HG03064 (cell line): ENCODE data around the gene DIAPH2.

Source experiments
- ATAC-seq: cut with Tn5 transposase; IDR thresholded peaks from one replicate; pipeline ENCODE4 v1.9.1; 2021; ENCODE audit warnings: low read depth; ENCODE audit not compliant: unreplicated experiment

DIAPH2 gene

DNA sequence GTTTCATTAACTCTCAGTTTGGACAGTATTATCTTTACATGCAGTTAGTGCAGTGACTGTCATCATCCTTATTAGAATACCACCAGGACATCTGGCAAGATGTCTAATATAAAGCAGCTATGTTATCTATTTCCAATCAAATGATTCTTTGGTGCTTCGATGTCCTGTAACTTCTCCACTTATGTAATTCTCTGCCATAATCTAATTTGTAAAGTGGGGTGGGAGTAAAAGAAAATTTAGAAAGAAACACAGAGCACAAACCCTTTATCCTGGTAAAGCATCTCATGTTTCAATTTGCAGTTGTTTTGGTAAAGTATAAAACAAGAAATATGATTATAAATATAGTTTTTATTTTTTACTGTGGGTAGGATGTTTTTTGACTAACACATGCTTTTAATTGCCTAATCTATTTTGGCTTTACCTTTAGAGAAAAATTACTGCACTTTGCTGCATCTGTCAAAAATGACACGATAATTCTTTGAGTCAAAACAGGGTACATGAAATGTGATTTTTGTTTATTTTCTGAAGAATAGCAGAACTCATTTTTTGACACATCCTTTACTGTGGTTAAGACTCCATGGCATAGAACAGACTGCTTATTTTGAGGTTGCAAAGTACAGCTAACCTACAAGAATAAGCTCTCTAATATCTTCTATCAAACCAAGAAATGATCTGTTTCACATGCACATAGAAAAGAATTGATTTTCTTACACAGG, 581.9 kb downstream of the DIAPH2 start:
- no peak for ATAC-seq

DNA sequence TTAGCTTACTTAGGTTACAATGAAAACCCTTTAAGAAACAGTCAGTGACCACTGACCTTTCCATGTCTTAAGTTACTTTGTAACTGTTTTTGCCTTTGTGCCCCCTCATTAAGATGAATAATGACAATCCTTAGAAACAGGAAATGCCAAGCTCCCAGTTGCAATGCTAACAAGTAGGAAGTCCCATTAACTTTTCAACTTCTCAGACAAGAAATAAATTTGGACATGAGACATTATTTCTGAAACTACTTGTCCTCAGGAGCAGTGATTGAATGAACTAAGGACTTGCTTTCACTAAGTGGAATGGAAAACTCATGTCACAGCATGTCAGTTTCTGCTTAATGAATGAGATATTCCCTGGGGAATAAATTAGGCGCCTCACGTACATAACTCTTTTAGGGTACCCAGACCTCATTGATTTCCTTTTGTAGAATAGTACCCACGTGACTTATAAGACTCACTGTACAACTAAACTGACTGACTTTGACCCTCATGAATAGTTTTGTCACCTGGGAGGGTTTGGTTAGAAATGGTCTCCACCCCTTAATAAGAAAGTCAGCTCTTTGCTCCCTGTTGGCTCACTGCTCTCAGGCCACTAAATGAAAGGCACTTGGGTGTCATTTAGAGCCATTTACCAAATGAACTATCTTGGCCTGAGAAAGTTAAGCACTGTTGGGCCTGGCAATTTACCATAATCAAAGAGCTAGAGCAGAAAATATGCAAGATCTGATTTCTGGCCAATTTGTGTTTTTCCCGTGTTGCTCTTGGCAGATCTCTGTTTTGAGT, 582.9 kb downstream of the DIAPH2 start:
- ATAC-seq: no peak

DNA sequence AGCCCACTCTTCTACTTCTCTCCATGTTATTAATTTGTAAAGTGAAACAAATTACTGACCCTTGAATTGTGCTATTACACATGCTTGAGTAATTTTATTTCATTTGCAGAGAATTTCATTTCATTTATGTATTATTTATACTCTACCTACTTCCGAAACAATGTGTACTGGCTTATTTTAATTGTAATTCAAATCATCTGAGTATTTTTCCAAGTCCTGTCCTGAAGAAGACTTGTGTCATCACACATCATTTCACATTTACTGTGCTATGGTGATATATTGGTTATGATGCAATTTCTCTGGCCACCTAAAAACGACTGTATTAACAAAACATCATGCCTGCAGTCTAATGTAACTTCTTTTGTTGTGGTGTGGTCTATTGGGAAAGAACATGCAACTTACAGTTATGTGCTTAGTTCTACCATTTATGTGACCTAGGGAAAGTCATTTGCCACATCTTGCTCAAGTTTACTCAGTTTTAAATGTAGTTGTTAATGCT, 583.6 kb downstream of the DIAPH2 start:
- ATAC-seq: no peak

DNA sequence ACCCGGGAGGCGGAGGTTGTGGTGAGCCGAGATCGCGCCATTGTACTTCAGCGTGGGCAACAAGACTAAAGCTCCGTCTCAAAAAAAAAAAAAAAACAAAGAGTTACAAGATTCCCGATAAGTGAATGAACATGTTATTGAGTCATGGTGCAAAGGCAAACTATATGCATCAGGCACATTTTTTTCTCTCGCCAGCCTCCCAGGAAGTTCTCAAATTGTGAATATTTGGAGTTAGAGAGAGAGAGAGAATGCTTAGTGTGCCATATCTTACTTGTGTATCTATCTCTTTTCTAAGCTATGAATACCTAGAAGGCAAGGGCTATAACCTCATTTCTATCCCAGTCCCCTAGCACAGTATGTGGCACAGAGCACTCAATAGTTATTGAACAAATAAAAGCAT, 599.9 kb downstream of the DIAPH2 start:
- ATAC-seq: no peak

DNA sequence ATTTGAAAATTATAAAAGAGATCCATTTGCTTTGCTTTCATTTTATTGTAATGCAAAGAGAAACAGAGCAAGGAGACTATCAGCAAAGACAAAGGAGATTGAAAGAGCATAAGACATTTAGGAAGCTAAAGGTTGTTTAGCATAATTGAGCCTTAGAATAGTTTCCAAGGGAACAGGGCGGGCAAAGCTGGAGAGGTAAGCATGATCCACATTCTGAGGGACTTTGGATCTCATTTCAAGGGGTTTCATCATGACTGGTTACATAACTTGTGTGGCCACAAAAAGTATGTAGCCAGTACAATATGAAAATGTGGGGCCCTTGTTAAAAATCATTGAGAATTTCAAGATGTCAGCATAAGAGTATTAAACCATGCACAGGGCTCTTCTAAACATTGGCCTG, 605.6 kb downstream of the DIAPH2 start:
- ATAC-seq: no peak

DNA sequence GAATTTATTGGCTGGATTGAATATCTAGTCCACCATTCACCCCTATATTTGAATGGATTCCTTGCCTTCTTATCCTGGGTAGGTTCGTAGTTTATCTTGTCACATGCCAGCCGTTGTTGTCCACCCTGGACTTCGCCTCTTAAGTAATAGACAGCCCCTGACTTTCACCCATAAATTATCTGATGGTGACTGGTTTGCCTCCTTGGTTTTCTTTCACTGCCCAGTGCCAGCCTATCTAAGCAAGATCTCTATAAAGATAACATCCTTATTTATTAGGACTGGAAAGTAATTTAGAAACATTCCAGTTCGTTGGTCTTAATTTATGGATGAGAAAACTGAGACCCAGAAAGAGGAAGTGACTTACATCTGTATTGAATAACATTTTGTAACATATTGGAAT, 609.4 kb downstream of the DIAPH2 start:
- ATAC-seq: no peak

DNA sequence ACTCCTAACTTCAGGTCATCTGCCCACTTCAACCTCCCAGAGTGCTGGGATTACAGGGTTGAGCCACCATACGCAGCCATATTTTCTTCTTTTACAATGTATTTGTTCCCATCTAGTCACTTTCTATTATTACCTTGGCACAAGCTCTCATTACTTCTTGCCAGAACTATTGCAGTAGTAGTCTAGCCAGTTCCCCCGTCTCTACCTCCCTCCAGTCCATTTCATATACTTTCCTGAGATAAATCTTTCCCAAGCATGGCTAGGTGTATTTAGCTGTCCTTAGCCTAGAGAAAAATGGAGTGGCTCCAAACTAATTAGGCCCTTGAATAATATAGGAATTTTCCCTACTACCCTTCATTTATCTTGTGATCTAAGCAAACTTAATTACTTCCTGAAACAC, 611.3 kb downstream of the DIAPH2 start:
- ATAC-seq: no peak

DNA sequence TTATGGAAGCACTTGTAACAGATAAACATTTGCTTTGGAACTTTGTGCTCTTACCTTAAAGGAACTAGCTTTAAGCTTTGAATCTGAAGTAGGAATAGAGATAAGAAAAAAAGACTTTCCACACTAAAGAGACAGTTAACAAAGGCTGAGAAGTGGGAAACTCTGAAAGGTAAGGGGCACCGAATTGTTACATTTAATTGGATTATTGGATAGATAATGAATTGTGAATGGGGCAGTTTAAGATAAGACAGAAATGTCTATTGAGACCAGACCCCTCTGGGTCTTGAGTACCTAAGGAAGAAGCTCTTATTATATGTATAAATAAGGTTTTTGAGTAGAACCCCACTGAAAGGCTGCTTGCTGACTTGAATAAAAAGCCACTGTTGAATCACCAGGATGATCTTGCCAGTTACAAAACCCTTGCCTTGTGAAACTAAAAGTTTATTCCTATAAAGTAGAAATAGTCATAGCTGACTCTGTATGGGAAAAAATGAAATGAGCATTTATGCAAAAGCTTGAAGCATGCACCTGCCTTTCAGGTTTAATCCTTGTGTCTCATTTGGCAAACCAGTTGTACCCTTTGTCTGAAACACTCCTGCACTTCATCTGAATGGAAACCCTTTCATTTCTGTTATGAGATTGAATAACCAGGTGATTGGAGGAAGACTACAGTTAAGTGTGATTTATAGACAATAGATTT, 622.3 kb downstream of the DIAPH2 start:
- no peak for ATAC-seq

DNA sequence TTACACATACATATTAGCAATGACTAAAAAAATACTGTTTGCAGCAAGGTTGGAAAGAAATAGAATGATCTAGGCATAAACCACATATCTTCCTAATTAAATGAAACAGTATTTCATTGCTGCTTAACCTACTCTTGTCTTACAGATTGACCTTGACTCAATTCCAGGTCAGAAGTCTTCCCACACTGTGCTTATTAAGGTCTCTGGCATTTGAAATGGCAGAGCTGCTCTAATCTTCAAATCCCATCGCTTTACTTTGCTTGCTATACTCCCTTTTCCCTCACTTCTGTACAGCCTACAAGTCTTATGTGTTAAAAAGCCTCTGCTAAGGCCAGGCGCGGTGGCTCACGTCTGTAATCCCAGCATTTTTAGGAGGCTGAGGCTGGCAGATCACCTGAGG, 623.5 kb downstream of the DIAPH2 start:
- no peak for ATAC-seq

DNA sequence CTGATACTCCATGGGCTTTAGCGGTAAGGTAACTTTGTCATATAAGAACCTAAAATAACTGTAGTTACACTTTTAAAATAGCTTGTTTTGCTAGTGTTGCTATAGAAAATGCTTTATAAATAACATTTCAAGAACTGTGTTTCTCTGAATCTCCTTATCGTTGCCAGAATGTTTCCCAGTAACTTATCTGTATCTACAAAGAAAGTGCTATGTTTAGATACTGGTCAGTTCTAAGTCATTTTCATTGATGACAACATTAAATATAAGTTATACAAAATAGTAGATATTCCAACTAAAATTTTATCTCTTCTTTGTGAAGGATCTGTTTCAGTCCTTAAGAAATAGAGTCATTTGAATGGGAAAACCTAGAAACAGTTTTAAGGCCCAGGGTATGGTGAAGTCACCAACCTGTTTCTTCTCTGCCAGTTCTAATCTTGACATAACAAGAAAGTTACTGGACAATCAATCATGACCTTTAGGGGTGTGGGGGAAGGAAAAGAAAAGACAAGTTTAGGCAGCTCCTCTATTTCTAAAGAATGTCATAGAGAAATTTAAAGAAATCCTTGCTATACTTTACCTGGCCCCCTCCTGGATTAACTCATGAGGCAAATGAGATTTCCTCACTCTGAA, 625.0 kb downstream of the DIAPH2 start:
- no peak for ATAC-seq

DNA sequence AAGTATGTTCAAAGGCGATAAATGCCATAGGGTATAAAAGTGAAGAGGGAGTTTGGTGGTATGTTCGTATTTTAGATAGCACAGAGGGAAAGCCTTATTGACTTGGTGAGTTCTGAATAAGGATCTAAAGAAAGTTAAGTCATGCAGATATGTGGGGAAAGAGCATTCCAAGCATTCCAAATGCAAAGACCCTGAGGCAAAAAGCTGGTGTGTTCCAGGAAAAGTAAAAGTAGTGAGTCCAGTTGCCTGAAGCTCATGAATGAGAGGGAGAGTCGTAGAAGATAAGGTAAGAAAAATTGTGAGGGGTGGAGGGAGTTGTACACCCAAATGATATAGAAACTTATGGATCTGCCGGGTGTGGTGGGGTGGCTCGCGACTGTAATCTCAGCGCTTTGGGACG, 625.7 kb downstream of the DIAPH2 start:
- ATAC-seq: no peak

DNA sequence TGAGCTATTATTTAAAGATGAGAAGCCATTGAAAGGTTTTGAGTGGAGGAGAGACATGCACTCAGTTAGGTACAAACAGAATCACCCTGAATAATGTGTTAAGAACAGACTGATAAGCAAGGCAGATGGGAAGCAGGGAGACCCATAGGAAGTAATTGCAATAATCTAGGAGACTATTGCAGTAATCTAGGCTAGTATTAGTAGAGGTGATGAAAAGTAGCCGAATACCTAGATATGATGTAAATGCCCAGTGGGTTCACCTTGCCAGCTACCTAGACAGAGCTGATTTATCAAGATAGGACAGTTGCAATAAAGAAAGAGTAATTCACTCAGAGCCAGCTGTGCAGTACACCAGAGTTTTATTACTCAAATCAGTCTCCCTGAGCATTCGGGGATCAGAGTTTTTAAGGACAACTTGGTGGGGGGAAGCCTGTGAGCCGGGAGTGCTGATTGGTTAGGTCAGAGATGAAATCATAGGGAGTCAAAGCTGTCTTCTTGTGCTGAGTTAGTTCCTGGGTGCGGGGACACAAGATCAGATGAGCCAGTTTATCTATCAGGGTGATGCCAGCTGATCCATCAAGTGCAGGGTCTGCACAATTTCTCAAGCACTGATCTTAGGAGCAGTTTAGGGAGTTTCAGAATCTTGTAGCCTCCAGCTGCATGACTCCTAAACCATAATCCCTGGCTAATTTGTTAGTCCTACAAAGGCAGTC, 626.6 kb downstream of the DIAPH2 start:
- ATAC-seq: no peak

DNA sequence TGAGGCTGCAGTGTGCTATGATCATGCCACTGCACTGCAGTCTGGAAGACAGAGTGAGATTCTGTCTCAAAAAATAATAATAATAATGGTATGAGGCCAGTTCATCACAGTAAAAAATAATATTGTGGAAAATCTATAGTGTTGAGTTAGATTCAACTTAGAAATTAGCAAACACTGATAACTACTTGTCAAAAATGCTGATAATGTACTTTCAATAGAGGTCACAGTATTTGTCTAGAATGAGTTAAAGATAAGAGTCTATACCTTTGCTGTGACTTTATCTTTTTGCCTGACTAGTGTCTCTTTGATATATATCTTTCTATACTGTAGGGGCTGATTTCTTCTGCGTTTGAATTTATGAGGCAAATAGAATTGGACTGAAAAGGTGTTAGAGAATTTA, 629.7 kb downstream of the DIAPH2 start:
- no peak for ATAC-seq

DNA sequence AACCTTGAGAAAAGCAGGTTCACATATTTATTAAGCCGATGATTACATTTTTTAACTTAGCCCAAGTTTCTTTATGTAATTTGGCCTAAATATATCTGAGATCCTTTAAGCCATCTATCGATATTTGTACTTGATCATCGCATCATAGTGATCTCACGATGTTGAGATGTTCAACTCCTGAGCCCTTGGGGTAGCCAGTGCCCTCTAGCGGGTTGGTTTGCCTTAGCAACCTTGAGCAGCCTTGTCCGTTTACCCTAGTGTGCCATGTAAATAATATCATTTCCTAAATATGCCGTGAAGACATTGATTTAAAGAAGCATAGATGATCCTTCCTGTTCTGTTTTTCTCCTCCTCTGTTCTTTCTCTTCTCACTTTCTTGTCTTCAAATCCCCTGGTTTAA, 631.3 kb downstream of the DIAPH2 start:
- ATAC-seq: no peak

DNA sequence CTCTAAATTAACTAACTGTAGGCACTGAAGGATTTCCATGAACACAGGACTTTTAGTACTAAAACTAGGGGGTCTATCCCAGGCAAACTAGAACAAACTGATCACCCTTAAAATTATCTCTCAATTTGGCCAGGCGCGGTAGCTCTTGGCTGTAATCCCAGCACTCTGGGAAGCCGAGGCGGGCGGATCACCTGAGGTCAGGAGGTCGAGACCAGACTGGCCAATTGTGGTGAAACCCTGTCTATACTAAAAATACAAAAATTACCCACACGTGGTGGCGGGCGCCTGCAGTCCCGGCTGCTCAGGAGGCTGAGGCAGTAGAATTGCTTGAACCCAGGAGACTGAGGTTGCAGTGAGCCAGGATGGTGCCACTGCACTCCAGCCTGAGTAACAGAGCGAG, 635.7 kb downstream of the DIAPH2 start:
- no peak for ATAC-seq

DNA sequence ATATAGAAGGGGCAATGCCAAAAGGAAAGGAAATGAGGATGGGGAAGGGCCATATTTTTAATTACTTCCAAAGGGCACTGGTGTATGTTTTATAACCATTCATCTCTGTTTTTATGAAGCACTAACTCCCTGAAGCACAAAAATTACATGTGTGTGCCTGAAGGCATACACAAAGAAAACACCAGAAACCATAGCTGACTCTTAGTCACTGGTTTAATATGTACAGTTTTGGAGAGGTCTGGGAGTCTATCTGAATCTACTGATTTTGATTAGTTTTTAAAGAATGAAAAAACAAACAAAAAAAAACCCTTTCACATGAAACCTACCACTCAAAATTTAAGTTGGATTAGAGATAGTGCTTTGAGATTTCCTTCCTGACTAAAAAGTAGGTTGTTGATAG, 637.8 kb downstream of the DIAPH2 start:
- ATAC-seq: no peak

DNA sequence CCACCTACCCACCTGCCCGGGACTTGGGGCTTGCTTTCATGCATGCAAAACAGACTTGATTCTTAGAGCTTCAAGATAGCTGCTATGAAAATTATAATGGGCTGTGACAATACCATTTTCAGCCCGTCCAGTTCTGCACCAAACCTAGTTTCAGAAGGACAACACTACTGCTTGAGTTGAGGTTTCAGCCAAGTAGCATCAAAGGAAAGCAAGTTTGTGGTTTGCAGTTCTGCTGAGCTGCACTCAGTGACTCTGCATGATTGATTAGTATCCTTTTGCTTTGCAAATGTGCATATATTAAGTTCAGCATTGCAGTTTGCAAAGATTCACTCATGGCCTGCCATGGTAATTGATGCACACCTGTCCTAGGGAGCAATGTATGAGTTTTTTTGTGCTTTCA, 641.8 kb downstream of the DIAPH2 start:
- ATAC-seq: peak; percentile 94

DNA sequence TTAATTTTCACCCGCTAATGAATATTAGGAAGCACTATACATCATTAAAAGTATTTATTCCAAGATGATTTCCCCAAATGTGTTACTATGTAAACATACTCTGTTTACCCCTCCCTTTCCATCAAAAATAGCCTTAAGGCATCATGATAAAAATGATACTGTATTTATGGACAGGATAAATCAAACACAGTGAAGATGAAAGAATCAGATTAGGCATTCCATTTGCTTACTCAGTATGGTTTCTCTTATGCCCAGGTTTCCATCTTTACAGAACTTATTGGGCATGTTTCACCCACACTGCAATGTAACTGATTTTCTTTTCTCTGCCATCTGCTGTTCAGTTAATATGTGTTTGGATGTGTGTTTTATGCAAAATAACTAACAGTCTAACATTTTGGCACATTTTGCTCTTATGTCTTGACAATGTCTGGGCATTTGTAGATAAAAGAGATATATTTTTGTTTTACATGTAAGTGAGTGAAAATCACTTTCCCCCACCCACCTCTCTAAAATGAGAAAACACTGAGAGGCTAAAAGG, 644.3 kb downstream of the DIAPH2 start:
- ATAC-seq: no peak

DNA sequence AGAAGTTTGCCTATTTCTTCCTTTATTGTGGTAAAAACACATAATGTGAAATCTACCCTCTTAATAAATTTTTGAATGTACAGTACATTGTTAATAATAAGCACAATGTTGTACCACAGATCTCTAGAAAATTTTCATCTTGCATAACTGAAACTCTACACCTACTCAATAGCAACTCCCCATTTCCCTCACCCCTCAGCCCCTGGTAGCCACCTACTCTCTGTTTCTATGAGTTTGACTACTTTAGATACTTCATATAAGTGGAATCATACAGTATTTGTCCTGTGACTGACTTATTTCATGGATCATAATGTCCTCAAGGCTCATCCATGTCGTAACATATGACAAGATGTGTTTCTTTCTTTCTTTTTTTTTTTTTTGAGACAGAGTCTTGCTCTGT, 645.5 kb downstream of the DIAPH2 start:
- ATAC-seq: peak; percentile 43

DNA sequence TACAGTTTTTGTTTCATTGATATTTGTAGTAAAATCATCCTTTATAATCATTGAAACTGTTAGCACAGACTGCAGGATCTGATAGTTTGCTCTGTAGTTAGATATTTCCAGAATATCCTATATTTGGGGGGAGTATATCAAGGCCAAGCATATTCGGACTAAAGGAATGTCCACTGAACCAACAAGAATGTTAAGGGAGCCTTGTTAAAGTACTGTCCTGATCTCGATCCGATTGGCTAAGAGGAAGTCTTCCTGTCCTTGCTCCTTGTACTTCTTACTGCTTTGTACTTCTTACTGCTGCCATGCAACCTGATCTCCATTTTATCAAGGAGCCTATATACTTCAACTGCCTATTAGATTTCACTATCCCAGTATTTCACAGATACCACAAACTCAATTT, 648.3 kb downstream of the DIAPH2 start:
- no peak for ATAC-seq
